GM23248 (cell line): ENCODE data around the gene EML6.

Experiments used
- EZH2 ChIP-seq: fragments of 200-600 bp; sonication (generic); IDR thresholded peaks from 2 replicates; pipeline ENCODE4 v1.6.1; 2018; ENCODE audit warnings: antibody characterized with exemption, mild to moderate bottlenecking; ENCODE audit not compliant: insufficient read depth, poor library complexity, severe bottlenecking
- EZH2phosphoT487 ChIP-seq: fragments of 200-600 bp; sonication (generic); IDR thresholded peaks from 2 replicates; pipeline ENCODE4 v1.6.1; 2018; ENCODE audit warnings: antibody characterized with exemption, moderate library complexity, mild to moderate bottlenecking, low read depth; ENCODE audit not compliant: insufficient read depth

DNA sequence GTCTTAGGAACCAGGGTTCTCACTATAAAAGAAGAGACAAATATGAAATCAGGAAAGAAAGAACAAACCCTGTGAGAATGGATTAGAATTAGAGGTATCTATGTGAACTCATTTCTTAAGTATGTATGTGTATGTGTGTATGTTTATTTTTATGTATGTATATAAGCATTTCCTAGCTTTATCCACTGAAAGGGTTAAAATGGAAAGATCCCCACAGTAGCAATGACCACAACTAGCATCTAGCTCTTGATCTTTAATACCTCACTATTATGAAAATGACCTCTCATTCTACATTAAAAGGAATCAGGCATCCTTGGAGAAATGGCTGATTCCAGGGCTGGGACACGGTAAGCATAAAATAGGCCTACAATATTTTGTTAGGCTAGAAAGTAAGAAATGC is 295.2 kb downstream of the EML6 start:
- no peak for TF ChIP-seq EZH2
- TF ChIP-seq EZH2phosphoT487, result no peak
